Measurements from ENCODE around the gene CCDC85C.

DNA sequence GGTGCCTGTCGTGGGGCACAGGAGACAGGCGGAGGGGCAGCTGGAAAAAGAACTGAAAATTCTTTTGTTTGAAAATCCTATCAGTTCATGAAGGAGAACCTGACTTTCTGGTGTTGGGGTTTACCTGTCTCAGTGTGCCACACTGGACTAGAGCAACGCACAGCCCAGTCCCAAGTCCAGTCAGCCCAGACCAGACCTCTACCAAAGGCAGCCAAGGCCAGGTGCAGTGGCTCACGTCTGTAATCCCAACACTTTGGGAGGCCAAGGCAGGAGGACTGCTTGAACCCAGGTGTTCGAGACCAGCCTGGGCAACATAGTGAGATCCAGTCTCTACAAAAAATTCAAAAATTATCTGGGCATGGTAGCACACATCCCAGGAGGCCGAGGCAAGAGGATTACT lies 4.6 kb downstream of the CCDC85C start:
- TF ChIP-seq POLR2A (IDR thresholded peaks at IDR 0.05; ENCODE audit: low read length) (no peak), GATA1 (IDR thresholded peaks at IDR 0.05; ENCODE audit: low read depth, low read length) (no peak)

Data from erythroblast (primary cell).